T-helper 1 cell treated with Interleukin-12 subunit alpha and Interleukin-12 subunit beta and Interleukin-4 antibody, amounts not matched to agents 30 ng/mL and 1 ng/mL, for 36 hours (primary cell): Measurements from ENCODE around the gene CUX1. TPM values are rescaled to one million over a fixed set of nuclear protein-coding genes. Genes with fewer than 3 reads are reported as not detected.
"Not testable (repeated sequence)": the region's sequence is repeated elsewhere in the genome, so short reads cannot be mapped to it uniquely, and the experiment has no call there.

ENCODE experiments used
- intact Hi-C: fragments of 100-400 bp; cut with micrococcal nuclease; formaldehyde crosslinking; loops from one replicate; pipeline ENCODE4 v1.15.1; 2024
- total RNA-seq: library from RNA; stranded (reverse); gene quantifications from 2 replicates; pipeline ENCODE4 v1.2.3, GENCODE V29; 2022

CUX1 gene
- total RNA-seq, 1 donor from 2014 or later: 24.5 TPM

DNA sequence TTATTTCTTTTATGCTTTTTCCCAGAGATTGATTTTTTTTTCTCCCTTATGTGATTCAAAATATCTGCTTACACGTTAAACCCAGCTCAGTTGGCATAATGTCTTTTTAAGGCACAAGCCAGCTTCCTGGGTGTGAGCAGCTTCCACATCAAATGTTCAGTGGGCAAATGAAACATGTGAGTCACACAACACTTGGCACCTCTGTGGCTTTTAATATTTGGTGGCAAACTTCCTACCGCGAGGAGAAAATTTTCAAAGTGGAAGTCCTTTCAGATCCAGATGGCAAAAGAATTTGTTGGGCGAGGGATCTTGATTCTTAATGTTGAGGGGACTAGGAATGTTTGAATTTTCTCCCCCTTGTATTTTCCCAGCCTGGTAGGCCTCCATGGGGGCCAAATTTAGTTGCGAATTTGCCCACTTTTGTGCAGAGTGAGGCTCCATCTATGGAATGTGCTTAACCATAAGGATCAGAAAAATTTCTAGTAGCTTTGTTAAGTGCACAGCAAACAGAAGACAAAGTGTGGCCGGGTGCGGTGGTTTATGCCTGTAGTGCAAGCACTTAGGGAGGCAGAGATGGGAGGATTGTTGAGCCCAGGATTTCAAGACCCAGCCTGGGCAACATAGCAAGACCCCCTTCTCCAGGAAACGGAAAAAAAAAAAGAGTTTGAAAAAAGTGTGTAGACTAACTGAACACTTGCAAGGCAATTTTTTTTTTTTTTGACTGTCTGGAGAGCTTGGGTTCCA lies 31.0 kb downstream of the CUX1 start:
- intact Hi-C loops: no loop called here

DNA sequence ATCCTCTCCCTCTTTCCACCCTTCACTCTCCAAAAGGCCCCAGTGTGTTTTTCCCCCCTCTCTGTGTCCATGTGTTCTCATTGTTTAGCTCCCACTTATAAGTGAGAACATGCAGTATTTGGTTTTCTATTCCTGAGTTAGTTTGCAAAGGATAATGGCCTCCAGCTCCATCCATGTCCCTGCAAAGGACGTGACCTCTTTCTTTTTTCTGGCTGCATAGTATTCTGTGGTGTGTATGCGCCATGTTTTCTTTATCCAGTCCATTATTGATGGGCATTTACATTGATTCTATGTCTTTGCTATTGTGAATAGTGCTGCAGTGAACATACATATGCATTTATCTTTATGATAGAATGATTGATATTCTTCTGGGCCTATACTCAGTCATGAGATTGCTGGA lies 31.9 kb downstream of the CUX1 start:
- intact Hi-C loops: not testable (repeated sequence)

DNA sequence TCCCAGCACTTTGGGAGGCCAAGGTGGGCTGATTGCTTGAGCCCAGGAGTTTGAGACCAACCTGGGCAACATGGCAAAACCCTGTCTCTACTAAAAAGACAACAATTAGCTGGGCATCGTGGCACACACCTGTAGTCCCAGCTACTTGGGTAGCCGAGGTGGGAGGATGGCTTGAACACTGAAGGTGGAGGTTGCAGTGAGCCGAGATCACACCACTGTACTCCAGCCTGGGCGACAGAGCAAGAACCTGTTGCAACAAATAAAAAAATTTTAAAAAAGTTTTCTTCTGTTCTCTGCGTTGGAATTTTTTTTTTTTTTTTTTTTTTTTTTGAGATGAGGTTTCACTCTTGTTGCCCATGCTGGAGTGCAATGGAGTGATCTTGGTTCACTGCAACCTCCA lies 34.9 kb downstream of the CUX1 start:
- intact Hi-C loops: not testable (repeated sequence)

DNA sequence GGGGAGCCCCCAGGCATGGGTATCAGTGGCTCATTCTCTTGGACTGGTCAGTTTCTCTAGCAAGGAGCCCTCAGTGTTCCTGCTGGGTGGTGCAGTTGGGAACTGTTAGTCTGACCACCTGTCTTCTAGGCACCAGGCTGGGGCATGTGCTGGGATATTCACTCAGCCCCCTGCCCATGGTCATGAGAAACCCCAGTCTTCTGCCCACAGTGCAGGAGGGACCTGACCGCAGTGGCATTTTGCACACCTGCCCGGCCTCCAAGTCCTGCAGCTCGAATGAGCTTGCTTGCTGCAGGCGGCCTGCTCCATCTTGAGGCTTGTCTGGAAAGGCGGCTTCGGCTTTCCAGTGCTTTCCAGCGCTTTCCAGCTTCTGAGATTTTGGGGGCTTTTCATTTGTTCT lies 36.3 kb downstream of the CUX1 start:
- intact Hi-C loops: no loop called here

DNA sequence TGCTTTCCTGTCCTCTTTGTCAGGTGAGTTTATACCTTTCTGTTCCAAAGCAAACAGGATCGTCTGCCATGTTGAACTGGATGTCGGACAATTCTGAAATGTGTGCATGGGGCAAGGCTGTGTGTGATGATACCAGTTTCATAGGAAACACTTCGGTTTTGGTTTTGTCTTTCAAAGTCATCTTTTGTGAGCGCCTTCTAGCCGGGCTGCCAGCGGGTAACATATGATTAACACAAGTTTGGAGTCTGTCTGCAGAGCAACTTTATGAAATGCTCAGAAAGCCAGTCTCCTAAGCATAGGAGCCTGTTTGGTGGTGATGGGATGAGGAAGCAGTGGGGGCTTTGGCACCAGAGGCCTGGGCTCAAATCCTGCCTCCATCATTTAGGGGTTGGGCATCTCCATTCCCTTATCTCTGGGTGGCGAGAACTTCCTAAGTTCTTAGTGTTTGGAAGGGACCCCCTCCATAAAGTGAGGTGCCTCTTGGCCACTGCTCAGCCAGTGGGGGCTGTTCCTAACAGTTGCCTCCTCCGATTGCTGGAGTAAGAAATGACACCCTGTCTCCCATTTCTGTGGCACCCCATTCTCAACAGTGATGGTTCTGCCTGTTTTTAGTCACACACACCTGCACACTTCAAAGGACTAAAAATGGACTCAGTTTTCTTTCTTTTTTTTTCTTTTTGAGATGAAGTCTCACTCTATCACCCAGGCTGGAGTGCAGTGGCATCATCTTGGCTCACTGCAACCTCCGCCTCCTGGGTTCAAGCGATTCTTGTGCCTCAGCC lies 36.8 kb downstream of the CUX1 start:
- intact Hi-C loops: no loop called here

DNA sequence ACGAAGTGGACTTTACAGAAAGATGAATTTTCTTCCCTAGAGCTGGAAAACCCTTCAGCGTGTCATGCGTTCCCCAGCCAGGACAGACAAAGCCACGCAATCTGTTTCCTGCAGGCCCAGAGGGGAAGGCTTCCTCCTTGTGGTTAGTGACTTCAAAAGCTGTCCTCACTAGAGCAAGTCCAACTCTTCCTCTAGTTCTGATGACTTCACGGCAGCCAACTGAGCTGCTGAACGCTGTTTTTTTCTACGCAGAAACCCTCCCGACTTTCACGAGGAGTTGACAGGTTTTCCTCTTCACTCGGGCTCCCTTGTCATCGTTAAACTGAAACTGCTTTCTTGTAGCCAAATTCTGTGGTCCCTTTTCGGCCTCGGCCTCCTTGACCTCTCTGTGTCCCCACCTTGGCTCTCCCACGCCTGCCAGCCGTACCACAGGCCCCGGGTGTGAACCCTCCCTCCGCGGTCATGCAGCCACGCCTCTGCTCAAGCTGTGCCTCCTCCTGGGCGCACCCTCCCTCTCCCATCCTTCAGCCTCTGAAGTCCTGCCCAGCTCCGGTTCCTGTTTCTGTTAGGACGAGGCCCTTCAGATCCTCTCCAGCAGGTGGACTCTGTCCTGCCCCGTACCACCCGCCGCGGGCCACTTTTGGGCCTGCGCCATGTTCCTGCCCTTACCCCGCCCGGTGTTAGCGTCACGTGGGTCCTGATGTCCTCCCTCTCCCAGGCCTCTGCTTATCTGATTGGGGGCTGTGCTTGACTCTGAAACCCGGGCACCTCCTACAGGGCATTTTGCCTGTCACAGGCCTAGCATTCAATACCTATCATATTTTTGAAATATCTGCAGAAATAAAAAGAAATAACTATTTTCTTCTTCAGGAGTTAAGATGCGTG lies 39.3 kb downstream of the CUX1 start:
- intact Hi-C loops: loop anchor here (1.0 to 2.0 kb wide), 5 partner anchors 38 to 266 kb away; no protein-coding TSS in a partner anchor

DNA sequence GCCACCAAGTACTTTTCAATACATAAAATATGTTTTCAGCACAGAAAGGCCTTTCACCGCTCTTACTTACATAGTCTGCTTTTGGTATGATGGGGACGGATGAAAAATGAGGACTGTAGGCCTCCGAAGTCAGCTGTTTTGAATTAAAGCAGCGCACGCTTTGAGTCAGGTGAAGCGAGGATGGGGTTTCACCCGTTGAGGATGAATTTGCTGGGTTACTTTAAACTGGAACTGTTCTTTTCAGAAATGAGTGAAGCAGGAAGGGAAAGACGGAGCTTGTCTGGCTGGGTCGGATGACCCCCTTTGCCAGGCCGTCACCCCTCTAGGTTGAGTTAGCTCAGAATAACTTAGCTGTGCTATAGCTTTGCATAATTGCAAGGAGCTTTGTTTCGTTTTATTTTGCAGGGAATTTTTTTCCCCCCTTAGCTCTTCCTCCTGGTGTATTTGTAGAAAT lies 40.0 kb downstream of the CUX1 start:
- intact Hi-C loops: loop anchor here (1.0 to 2.0 kb wide), 4 partner anchors 43 to 265 kb away; no protein-coding TSS in a partner anchor

DNA sequence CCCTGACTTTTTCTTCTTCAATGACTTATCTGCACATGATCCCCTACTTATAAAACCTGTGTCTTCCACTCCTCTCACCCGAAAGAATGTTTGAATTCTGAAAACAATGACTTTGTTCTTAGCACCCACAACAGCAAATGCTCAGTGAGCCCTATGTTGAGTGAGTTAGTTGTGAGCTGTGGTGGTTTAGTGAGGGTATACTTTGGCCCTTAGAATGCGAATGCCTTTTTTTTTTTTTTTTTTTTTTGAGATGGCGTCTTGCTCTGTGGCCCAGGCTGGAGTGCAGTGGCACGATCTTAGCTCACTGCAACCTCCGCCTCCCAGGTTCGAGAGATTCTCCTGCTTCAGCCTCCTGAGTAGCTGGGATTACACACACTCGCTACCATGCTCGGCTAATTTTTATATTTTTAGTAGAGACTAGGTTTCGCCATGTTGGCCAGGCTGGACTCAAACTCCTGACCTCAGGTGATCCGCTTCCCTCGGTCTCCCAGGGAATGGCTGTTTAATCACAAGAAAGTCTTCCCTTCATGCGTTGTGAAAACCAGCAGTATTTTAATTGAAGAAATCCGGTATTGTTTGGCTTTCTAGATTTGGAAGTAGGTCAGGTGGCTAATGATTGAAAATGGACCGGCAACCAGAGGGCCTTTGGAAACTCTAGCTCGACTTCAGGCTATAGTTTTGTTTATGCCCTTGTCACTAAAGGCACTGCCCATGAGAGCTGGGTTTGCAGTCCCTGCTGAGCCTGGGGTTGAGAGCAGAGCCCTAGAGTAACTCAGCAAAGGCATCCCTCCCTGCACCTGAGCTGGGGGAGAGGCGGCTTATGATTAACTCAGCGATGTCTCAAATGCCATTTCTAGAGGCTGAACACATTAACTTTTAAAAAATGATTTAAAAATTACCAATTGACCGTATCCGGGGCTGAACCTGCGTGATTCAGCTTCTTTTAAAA lies 41.3 kb downstream of the CUX1 start:
- intact Hi-C loops: no loop called here

DNA sequence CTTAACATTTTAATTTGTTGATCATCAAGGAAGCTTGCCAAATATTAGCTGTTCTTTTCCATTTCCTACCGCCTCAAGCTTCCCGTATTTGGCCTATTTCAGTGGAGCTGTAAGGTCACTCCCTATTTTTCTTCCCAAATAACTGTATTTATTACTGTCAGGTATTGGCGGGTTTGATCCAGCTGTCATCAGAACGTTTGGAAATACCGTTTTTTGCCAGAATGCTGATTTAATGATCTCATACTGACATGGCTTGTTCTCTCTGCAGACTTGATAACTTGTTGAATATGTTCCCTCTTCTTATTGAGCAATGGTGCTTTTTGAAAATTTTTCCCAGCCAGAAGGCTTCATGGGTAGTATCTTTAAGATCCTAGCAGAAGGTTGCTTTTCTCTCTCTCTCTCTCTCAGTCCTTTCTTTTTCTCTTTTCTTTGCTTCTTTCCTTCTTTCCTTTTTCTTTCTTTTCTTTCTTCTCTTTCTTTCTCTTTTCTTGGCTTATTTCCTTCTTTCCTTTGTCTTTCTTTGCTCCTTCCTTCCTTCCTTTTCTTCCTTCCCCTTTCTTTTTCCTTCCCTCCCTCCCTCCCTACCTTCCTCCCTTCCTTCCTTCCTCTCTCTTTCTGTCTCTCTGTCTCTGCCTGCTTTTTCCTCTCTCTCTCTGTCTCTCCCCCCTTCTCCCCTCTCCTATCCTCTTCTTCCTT lies 42.1 kb downstream of the CUX1 start:
- intact Hi-C loops: no loop called here

DNA sequence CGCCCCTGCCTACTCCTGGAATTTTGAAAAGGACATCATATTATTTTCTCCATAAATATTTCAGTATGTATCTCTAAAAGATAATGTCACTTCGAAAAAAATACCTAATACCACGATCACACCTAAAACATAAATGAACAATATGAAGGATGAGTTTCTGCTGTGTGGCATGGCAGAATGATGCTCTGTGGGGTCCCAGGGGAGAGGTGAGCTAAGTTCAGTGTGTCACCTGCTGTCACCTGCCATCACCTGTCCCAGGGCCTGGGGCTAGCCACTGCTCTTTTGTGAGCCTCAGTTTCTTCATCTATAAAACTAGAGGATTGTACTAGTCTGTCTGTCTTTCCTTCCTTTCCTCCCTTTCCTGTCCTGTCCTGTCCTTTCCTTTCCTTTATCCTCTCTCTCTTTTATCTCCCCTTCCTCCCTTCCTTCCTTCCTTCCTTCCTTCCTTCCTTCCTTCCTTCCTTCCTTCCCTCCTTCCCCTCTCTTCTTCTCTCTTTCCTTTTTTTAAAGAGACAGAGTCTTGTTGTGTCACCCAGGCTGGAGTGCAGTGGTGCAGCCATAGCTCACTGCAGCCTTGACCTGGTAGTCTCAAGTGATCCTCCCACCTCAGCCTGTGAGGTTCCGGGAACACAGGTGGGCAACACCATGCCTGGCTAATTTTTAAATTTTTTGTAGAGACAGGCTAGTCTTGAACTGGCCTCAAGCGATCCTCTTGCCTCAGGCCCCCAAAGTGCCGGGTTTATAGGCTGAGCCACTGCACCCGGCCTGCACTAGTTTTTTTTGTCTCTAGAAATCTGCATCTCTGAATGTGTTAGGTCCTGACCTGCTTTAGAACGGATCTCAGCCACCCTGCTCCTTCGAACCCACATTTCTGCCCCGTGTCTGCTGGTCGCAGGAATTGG lies 43.1 kb downstream of the CUX1 start:
- intact Hi-C loops: no loop called here

DNA sequence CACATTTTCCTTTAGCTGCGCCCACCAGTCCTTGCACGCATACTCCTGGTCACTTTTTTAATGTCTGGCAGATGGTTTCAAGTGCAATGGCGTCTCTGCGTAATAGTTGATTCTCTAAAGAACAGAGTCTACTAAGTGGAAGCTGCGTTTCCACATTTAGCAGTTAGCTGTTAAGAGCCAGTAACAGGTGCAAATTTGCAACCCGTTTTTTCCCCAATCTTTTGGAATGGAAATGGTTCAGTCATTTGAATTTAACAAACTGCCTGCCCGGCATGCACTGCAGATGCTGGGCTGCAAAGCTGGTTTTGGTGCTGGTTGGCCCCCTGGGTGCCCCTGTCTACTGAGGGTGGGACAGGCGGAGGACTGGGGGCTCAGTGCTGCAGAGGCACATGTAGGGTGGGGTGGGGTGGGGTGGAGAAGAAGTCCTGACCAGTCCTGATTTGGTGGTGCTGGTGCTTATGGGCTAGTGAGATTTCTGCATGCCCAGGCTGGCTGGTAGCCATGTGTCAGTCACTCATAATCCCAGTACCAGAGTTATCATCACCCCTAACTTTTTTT lies 43.9 kb downstream of the CUX1 start:
- intact Hi-C loops: no loop called here

DNA sequence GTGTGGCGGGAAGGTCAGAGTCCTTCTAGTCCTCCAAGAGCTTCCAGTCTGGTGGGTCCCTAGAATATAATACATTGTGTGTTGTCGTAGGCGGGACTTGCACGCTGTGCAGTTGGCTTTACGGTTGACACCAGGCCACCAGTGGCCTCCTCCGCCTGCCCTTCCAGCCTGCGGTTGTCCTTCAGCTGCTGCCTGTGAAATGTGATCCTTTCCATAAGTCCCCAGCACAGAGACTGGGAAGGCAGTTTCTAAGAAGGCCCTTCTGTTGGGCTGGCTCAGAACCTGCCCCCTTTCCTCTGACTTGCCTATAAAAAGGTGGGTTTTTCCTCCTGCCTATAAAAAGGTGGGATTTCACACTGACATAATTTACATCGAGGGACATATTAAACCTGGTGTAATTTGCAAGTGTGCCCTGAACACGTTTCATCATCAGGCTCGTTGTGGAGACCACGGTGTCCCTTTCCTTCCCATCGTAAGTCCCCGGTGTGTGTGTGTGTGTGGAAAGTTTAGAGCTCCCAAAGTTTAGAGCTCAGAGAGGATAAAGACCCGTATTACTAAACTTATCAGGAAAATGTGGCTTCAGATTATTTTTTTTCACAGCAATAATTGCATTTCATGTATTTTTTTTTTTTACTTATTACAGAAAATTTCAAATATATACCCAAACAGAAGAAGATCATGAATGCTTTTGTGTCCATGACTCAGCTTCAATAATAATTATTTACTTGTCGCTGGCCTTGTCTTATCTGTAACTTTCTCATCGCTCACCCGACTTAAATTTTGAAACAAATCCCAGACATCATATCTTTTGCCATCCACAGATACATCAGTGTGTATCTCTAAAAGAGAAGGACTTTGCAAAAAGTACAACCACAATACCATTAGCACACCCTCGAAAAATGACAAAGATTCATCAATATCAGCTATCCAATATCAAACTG lies 45.1 kb downstream of the CUX1 start:
- intact Hi-C loops: no loop called here

DNA sequence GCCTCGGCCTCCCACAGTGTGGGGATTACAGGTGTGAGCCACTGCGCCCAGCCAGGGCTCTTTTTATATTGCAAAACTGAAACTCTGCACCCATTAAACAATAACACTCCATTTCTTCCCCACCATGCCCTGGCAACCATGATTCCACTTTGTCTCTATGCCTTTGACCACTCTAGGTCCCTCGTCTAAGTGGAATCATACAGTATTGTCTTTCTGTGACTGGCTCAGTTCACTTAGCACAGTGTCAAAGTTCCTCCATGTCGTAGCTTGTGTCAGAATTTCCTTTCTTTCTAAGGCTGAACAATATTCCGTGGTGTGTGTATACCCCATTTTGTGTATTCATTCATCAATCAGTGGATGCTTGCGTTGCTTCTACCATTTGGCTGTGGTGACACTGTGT lies 46.2 kb downstream of the CUX1 start:
- intact Hi-C loops: no loop called here

DNA sequence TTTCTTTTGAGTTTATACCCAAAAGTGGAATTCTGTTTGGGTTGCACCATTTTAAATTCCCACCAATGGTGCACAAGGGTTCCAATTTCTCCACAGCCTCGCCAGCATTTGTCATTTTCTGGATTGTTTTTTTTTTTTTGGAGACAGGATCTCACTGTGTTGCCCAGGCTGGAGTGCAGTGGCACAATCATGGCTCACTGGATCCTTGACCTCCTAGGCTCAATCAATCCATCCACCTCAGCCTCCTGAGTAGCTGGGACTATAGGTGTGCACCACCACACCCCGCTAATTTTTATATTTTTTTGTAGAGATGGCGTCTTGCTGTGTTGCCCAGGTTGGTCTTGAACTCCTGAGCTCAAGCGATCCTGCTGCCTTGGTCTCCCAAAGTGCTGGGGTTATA lies 46.6 kb downstream of the CUX1 start:
- intact Hi-C loops: no loop called here

DNA sequence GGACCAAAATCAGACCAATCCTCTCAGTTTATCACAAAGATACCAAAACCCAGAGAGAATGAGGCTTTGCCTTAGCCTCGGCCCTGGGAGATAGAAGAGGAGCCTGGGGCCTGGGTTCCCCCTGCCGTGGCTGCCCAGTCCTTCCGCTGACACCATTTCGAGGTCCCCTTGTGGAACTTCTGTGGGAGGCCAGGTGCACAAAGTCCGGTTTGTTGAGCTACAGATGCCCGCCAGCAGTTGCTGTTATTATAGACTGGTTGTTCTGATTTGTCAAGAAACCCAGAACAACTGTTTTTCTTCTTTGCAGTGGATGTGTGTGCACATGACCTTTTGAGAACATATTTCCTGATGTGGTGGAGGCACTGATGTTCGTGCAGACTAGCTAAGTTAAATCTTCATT lies 47.6 kb downstream of the CUX1 start:
- intact Hi-C loops: no loop called here

DNA sequence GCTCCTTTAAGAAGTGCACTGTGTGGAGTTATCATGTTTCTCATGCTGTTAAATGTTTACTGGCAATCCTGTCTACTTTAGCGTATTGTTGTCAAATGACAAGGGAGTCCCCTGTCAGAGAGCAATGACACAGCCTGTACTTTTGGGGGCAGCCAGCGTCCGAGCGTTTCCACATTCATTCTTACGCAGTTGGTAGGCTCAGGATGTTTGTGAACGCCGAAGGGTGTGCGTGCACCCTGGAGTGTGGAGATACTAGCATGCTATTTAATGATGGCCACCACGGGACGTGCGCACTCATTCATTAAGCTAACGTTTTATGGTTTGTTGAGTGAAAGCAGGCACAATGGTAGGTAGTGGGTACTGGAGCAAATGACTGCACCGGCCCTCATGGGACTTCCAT lies 48.0 kb downstream of the CUX1 start:
- intact Hi-C loops: no loop called here

DNA sequence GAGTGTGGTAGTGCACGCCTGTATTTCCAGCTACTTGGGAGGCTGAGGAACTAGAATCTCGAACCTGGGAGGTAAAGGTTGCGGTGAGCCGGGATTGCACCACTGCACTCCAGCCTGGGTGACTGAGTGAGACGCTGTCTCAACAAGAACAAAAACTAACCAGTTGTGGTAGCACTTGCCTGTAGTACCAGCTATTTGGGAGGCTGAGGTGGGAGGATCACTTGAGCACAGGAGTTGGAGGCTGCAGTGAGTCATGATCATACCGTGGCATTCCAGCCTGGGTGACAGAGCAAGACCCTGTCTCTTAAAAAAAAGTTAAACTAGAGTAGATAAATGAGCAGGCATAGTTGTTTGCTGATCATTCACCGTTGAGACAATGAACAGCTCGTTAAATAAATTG lies 48.9 kb downstream of the CUX1 start:
- intact Hi-C loops: no loop called here
